ENCODE measurements around the gene GALNT12. TPM values are rescaled to one million over a fixed set of nuclear protein-coding genes. Genes with fewer than 3 reads are reported as not detected.

Gene GALNT12
- total and polyA plus RNA-seq, 8 donors: 9.0 to 212 (median 41.8) TPM

DNA sequence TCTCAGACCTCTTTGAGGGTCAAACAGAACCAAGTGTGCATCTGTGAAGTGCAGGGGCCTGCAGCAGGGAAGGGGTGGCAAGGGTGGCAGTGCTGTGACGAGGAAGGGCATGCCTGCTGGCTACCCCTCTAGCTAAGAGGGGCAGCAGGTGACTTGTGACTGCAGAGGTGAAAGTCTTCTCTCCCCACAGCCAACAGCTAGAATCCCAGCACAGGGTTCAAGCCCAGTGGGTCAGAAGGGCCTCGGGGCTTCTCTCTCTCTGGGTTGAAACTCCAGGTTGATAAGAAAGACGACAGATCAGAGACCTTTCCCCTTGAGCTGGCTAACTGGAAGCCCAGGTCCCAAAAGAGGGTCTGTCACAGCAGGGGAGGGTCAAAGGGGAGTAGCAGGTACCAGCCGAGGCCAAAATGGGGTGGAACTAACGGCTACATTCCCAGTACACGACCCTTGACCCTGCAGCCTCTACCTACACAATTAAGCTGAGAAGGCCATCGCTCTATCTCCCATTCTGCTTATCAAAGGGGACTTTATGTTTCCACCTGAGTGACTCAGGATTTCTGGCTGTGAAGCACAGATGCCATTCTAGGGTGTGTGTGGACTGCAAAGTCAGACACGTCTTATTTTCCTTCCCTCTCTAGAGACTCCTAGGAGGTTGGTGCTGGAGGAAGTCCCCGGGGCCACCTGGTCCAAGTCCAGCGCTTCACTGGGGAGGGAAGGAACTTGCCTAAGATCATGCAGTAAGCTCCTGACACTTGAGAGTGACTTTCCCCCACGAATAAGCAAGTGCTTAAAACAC lies 25.7 kb upstream of the GALNT12 start:
- H3K4me3 ChIP-seq: no peak overlapping the region
- intact Hi-C loops (cut with DNase I; ENCODE audit: low total_unique reads): no loop called here
- WGBS, 5 donors: 36 to 62% (median 48%) methylated on average over 10 to 11 of the region's 11 CpGs
- TF ChIP-seq POLR2A (IDR thresholded peaks at IDR 0.05) (no peak), EP300 (IDR thresholded peaks at IDR 0.05) (no peak), POLR2AphosphoS5 (IDR thresholded peaks at IDR 0.05) (peak in 2 of 3 donors; percentile 55 to 85)
- TF ChIP-seq, protein P1, sequence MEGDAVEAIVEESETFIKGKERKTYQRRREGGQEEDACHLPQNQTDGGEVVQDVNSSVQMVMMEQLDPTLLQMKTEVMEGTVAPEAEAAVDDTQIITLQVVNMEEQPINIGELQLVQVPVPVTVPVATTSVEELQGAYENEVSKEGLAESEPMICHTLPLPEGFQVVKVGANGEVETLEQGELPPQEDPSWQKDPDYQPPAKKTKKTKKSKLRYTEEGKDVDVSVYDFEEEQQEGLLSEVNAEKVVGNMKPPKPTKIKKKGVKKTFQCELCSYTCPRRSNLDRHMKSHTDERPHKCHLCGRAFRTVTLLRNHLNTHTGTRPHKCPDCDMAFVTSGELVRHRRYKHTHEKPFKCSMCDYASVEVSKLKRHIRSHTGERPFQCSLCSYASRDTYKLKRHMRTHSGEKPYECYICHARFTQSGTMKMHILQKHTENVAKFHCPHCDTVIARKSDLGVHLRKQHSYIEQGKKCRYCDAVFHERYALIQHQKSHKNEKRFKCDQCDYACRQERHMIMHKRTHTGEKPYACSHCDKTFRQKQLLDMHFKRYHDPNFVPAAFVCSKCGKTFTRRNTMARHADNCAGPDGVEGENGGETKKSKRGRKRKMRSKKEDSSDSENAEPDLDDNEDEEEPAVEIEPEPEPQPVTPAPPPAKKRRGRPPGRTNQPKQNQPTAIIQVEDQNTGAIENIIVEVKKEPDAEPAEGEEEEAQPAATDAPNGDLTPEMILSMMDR (IDR thresholded peaks at IDR 0.05): no peak
- peak overlapping the region in 3 of 5 donors; percentile 22 to 72 (median 59) for H3K27ac ChIP-seq
- peaks cover 0 to 20% (median 6%) of the 10 kb centered on the region in 4 donors for H3K4me1 ChIP-seq
- no peaks in the 10 kb centered on the region for H3K9me3 ChIP-seq
- peak; percentile 76 to 86 for DNase-seq
- H3K36me3 ChIP-seq: peaks cover 9 to 87% (median 53%) of the 10 kb centered on the region in 4 donors
- H3K27me3 ChIP-seq: no peaks in the 10 kb centered on the region

DNA sequence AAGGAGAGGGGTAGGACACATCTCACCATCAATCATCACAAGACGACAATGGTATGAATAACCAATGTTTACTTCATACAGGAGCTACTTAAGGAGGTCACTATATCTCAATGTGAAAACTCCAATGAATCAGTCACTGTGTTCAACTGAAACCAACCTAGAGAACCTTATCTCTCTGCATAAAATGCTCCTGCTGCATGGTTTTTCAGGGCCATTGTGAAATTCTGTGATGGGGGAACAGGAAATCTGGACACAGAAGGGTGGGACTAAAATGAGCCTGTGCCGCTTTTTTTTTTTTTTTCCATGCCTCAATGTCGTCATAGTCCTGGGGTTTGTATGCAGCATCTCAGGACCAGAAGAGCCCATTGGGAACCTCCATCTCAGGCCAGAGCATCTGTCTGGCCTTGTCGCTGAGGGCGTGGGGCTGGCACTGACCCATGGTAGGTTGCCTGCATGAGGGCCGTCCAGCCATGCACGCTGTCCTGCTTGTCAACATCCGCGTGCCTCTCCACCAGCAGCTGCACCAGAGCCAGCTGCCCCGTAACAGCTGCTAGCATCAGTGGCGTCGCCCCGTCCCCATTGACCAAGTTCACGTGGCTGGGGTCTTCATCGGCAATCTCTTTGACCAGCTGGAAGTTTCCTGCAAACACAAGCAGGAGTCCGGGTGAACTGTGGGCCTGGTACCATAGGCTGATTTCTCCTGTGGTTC lies 23.8 kb upstream of the GALNT12 start:
- Histone ChIP-seq H3K36me3 (peaks cover 9 to 75% (median 45%) of the 10 kb centered on the region in 4 donors), H3K27ac (no peak overlapping the region), H3K4me3 (no peak overlapping the region), H3K9me3 (no peaks in the 10 kb centered on the region), H3K27me3 (no peaks in the 10 kb centered on the region), H3K4me1 (peaks cover 0 to 19% (median 6%) of the 10 kb centered on the region in 4 donors)
- no peak for DNase-seq
- intact Hi-C loops (cut with DNase I; ENCODE audit: low total_unique reads): no loop called here
- WGBS, 5 donors: 89 to 97% (median 91%) methylated on average over 7 to 16 of the region's 16 CpGs
- TF ChIP-seq, protein P1 (IDR thresholded peaks at IDR 0.05): no peak
- TF ChIP-seq POLR2AphosphoS5 (IDR thresholded peaks at IDR 0.05): no peak
- TF ChIP-seq EP300 (IDR thresholded peaks at IDR 0.05): no peak
- TF ChIP-seq POLR2A (IDR thresholded peaks at IDR 0.05): no peak

DNA sequence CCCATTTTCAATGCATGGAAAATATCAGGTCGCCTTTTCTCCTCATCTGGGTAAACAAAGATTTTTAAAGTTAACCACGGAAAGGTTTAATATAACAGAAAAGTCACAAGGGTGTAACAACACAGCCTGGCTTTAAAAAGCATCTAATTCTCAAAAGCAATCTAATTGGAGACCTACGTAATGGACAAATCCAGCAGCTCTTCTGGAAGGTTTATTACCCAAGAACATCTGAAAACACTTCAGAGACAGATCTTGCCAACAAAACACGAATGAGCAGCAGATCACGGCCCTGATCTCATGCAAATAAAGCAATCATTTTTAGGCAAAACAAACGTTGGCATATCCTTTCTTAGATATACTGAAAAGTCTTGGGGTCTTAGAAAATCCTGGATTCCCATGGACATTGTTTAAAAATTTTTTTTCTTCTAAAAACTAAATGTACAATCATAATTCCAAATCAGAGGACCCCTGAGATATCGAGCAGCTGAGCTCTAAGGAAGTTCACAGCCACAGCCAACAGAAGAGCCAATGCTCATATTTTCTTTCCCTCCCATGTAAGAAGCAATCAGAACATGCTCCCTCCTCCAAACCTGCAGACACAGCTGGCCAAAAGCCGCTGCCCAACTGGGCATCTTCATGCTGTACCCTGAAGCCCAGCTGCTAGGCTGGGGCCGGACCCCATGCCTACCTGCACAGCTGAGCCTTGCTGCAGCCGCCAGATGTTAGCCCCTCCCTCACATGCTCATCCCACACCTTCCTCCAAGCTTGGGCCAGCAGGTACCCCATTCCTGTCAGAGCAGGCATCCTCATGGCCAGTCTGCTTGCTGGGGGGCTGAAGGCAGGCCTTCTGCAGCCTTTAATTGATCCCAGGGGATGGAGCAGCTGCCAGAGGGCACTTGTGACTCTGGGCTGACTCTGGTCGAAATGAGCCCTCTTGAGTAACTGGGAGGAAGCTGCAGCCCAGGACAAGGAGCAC lies 22.4 kb upstream of the GALNT12 start:
- no peak for TF ChIP-seq POLR2A (IDR thresholded peaks at IDR 0.05)
- TF ChIP-seq, protein P1 (IDR thresholded peaks at IDR 0.05): no peak
- no peak for TF ChIP-seq EP300 (IDR thresholded peaks at IDR 0.05)
- no peak for TF ChIP-seq POLR2AphosphoS5 (IDR thresholded peaks at IDR 0.05)
- Histone ChIP-seq H3K27me3 (no peaks in the 10 kb centered on the region), H3K36me3 (peaks cover 17 to 80% (median 60%) of the 10 kb centered on the region in 4 donors), H3K4me1 (peaks cover 0 to 15% (median 6%) of the 10 kb centered on the region in 4 donors), H3K4me3 (no peak overlapping the region), H3K27ac (no peak overlapping the region), H3K9me3 (no peaks in the 10 kb centered on the region)
- intact Hi-C loops (cut with DNase I; ENCODE audit: low total_unique reads): no loop called here
- no peak for DNase-seq
- WGBS, 5 donors: 75 to 80% (median 75%) methylated on average over 11 of the region's 11 CpGs
